Fibroblast of skin of right biceps (primary cell): Measurements from ENCODE around the gene AFF3.

Source experiments
- DNase-seq: peaks from one replicate; pipeline ENCODE4 v3.0.0-alpha.2; 2013

AFF3 gene

DNA sequence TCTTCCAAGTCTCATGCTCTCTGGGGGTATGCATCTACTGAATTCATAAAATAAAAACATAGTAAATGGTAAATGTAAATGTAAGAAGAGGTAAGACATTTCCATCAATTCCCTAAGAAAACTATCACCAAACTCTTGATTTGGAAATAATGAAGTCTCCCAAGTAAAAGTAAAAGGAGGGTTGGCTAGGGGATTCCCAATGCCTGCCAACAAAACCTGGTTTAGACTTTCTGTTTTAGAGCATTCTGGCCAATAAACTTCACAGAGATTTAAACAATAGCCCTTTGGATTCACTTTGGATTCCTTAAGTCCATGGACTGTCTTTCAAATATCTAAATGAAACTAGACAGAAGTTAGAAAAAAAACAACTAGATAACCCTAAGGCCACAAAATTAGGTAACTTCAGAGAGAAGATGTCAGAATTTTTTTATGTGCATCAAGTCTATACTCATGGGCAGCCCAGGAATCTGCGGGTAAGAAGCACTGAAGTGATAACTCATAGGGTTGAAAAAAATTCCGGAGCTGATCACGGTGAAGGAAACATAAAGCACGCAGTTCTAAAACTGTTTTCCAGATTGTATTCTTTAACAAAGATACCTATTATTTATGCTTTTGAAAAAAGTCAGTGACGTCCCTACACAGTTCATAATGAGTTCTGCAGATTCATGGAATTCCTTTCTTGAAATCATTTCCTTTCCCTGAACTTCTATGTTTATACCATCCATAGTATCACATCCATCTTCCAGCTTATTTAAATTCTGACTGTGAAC lies 263.6 kb downstream of the AFF3 start:
- DNase-seq, result peak; percentile 92

DNA sequence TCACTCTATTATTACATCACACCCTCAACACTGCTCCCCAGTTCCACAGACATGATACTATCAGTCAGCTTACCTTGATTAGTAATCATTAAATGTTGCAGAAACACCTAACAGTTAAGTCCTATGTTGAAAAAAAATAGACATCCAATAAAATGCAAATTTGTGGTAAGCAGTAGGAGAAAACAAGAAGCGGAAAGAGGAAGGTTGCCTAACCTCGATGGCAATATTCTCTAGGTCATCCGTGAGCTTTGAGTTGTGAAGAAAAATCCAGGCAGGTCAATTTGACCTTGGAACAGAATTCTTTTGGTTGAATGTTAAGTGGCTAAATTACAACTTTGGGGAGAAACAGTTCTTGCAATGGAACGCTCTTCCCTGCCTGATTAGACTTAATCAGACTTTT lies 264.4 kb downstream of the AFF3 start:
- no peak for DNase-seq

- no peak for DNase-seq
Measured at GRCh38 chr2:99876956-99877355, 265.4 kb downstream of the AFF3 start.

DNA sequence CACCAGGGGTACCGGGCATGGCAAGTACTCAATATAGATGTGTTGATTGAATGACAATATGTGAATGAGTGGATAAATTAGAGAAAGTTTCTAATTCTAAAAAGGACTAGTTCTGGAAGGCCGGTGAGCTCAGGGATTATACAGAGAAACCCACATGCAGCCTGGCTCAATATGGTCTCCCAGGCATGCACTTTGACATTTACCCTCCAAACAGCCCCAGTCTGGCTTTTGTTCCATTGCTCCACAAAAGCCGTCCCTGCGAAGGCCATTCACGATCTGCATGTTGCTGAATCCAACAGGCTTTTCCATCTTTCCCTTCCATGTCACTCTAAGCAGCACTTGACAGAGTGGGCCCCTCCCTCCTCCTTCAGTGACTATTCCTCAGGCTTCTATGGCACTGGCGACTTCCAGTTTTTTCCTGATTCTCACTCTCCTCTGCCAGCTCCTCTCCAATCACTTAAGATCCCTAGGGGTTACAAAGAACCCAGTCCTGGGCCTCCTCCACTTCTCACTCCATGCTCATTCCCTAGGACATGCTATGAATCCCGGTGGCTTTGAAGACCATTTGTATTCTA lies 266.7 kb downstream of the AFF3 start:
- DNase-seq, result no peak

DNA sequence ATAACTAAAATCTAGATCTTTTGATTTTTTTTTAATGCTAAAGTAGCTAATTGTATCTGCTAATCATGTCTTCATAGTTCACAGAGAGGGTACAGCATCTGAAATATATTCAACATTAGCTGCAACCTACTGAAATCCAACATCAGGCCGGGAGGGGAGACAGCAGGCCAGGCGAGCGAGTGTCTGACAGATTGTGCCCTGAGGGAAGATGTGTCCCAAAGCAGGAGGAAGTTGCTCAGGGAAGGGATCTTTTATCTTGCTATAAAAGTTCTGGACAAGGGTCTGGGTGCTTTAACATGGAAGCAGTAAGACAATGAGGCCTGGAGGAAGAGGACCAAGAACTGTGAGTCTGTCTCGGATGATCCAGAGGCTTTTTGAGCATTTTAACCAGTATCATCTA lies 274.1 kb downstream of the AFF3 start:
- no peak for DNase-seq

- DNase-seq, result peak; percentile 77
Measured at GRCh38 chr2:99867770-99868169, 274.6 kb downstream of the AFF3 start.

GRCh38 chr2:99865818-99866676 lies 276.3 kb downstream of the AFF3 start:
- peak; percentile 81 for DNase-seq

DNA sequence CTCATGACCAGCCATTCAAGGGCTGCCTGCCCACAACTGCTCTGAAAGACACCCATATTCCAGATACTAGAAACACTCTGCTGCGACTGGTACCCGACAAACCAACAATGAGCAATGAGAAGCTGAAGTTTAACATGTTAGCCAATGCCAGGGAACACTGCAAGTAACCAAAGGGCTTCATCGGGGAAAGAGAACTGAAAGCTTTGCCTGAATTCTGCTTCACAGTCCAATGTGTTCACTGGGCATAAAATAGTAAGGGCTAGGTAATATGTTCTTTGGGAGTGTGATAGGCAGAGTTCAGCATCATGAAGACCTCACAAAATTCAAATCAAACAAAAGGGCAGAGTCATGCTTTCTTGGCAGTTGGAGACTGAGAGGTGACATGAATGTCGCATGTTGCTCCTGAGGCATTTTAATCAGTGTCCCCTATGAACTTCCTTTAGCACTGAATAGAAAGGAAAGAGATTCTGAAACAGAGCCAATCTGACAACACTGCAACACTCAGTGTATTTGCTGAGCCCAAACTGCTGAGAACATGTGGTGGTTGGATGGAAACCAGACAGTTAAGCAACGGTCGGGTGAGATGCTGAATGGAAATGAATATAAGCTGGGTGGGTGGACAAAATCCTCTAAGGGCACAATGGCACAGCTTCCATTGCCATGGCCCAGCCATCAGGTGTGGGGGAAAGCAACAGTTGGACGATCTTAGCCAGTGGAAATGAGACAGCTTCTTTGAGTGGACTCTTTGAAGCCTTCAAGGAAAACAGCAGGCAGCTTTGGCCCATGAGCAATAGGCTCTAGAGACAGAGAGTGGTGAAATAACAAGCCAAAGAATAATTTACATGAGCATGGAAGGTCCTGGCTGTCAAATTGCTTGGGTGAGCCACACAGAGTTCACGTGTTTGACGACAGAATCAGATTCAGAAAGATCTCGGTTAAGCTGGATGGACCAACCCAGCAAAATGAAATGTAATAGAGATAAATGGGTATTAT lies 277.5 kb downstream of the AFF3 start:
- no peak for DNase-seq

DNA sequence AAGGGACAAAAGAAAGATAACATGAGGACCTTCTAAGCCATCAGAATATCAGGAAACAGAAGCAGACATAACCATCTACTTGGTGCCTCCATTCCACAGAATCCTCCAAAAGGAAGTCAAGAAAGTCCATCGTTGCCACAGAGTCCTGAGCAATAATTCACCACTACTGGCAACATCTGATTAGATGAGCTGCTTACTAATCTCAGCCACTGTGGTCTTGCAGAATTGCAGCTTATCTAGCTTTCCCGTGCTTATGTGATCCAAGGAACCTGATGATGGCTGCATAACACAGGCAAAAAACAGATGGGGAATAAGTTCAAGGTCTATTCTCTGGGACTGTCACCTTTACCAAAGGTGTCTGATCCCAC lies 278.5 kb downstream of the AFF3 start:
- peak; percentile 61 for DNase-seq

GRCh38 chr2:99863236-99863902 lies 279.0 kb downstream of the AFF3 start:
- DNase-seq, result peak; percentile 80

DNA sequence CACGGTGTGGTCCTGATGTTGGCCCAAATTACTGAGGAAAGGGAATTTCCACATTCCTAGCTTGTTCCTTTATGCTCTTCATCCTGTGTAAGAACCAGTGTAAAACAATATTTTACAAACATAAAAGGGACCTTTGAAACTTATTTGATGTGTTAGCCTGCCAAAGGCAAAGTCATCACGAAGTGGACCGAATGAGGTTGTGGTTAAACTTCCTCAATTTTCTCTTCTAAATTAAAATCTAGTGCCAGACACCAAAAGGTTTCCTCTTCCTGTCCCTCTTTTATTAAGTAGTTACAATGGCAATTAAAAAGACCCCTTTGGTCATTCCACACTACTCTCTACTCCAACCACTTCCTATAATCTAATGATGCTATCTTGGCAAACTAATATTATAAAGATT lies 279.8 kb downstream of the AFF3 start:
- DNase-seq, result no peak

- DNase-seq, result peak; percentile 67
Measured at GRCh38 chr2:99861376-99861760, 281.0 kb downstream of the AFF3 start.

GRCh38 chr2:99860720-99861375 lies 281.5 kb downstream of the AFF3 start:
- no peak for DNase-seq

- peak; percentile 89 for DNase-seq
Measured at GRCh38 chr2:99858951-99859596, 283.3 kb downstream of the AFF3 start.

DNA sequence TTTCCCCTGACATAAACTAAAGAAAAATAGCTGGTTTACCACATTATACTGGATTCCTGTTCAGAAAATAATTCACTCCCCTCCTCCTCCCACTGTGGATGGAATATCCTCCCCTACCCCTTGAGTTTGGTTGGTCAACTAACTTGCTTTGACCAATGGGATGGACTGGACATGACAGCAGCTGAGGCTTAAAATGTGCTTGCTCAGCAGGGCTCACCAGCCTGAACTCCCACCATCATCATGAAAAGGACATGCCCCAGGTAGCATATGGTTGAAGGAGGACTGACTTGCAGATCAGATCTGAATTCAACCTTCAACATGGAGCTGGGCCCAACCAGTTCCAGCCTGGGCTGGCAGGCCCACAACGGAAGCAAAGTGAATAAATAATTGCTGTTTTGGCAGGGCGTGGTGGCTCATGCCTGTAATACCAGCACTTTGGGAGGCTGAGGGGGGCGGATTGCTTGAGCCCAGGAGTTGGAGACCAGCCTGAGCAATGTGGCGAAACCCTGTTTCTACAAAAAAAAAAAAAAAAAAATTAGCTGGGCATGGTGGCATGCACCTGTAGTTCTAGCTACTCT lies 284.4 kb downstream of the AFF3 start:
- DNase-seq, result no peak

- no peak for DNase-seq
Measured at GRCh38 chr2:99857372-99857771, 285.0 kb downstream of the AFF3 start.

- DNase-seq, result no peak
Measured at GRCh38 chr2:99856119-99856518, 286.3 kb downstream of the AFF3 start.

DNA sequence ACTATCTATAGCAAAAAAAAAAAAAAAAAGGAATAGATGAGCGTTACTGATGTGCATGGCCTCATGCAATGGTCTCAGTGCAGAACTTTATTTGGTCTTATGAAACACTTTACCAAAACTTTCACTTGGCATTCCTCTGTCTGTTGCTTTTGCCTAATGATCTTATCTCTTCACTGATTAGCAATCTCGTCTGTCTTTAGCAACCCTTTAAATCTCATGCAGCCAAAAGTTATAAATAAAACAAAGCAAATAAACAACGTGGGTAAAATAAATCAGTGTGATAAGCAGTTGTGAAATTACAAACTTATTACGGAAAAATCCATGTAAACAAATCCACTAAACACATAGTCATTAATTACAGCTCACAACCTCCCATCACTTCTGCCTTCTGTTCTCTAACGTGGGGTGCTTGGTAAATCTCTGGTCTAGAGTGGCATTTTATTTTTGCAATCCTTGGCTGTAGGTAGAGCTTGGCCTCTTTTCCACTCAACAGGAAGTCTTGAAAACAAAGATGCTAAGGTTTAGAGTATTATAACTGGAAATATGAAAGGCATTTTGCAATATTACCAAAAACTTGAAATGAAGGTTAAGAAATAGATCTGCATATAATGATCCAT lies 288.0 kb downstream of the AFF3 start:
- no peak for DNase-seq

- no peak for DNase-seq
Measured at GRCh38 chr2:99852956-99853355, 289.4 kb downstream of the AFF3 start.

DNA sequence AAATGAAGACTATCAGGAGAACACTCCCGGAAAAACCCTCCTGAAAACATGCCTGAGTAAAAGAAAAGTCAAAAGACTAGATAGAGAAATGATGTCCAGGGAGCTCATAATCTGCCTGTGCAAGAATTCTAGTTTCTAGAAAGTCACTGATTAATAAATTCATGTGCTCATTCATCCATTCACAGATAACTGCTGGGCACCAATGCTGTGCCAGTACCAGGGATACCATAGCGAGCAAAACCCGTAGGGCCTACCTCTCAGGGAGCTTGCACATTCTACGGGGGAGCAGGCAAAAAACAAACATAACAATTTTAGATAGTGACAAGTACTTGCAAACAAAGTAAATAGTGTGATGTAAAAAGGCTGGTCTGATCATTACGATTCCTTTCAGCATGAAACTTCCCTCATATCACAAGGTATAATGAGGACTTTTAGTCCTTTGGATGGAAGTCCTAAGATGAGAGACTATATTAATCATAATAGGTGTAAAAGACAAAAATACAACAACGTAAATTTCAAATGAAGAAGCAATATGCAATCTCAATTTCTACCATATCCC lies 289.9 kb downstream of the AFF3 start:
- DNase-seq, result no peak
